ENCODE data around the gene FUS. TPM values are rescaled to one million over a fixed set of nuclear protein-coding genes. Genes with fewer than 3 reads are reported as not detected.

FUS gene
- polyA plus RNA-seq (88.0 to 210 TPM (median 199 TPM) in 3 replicates), polyA minus RNA-seq (44.0 to 226 TPM (median 102 TPM) in 3 replicates)
- polyA plus RNA-seq (2011; ENCODE audit: low read depth), result 138 TPM
- polyA plus RNA-seq (2011; cell fraction: cytosol; rRNA removed), result 50.2 and 69.9 TPM in 2 replicates
- 170 and 201 TPM in 2 replicates for polyA plus RNA-seq (2011; cell fraction: nucleus; rRNA removed)
- 196 and 474 TPM in 2 replicates for polyA plus RNA-seq (2012; ENCODE audit: low replicate concordance)
- 112 TPM for polyA minus RNA-seq (2011; cell fraction: cytosol; rRNA and poly(A)+ RNA removed)
- polyA minus RNA-seq (2011; cell fraction: nucleus; rRNA and poly(A)+ RNA removed), result 53.8 and 89.2 TPM in 2 replicates

- peaks cover 30% of the 10 kb centered on the region for H4K20me1 ChIP-seq (ENCODE audit: control insufficient read depth, extremely low read depth, insufficient read depth, low read length)
- H3K9me3 ChIP-seq (ENCODE audit: control insufficient read depth, low read depth, low read length), result no peaks in the 10 kb centered on the region
- H3K27me3 ChIP-seq (ENCODE audit: control insufficient read depth, extremely low read depth, insufficient read depth, low read length), result no peaks in the 10 kb centered on the region
- peak within 1 kb of the TSS; percentile 91 to 93 (median 92) for H3K4me3 ChIP-seq (ENCODE audit: control insufficient read depth in 2 of 3, extremely low read depth in 1 of 3, insufficient read depth in 2 of 3, low read depth in 1 of 3, low read length in 3 of 3)
- FAIRE-seq (no peak), DNase-seq (ENCODE audit: low read depth, low spot score) (peak; percentile 79)
- H3K27ac ChIP-seq (ENCODE audit: control insufficient read depth, insufficient read depth, low read length), result peak within 1 kb of the TSS; percentile 98
- peaks cover 23% of the 10 kb centered on the region for H3K4me1 ChIP-seq (ENCODE audit: control insufficient read depth, extremely low read depth, insufficient read depth, low read length)
- peak within 1 kb of the TSS; percentile 100 for H2AFZ ChIP-seq (ENCODE audit: control insufficient read depth, low read length)
- peak within 1 kb of the TSS; percentile 98 for H3K4me2 ChIP-seq (ENCODE audit: control insufficient read depth, extremely low read depth, insufficient read depth, low read depth, low read length)
- peak within 1 kb of the TSS; percentile 96 for H3K9ac ChIP-seq (ENCODE audit: control insufficient read depth, extremely low read depth, insufficient read depth, low read length)
- dilution Hi-C loops (cut with MboI; ENCODE audit: extremely low pct_ligation_motif_present, low sequenced_read_pairs), result no loop called here
- peaks cover 6% of the 10 kb centered on the region for H3K9me1 ChIP-seq (ENCODE audit: control insufficient read depth, extremely low read depth, insufficient read depth, low read length)
- peaks cover 47% of the 10 kb centered on the region for H3K79me2 ChIP-seq (ENCODE audit: control insufficient read depth, insufficient read depth, low read length)
- peaks cover 14 to 31% of the 10 kb centered on the region in 2 experiments for H3K36me3 ChIP-seq (ENCODE audit: control insufficient read depth in 2 of 2, extremely low read depth in 1 of 2, insufficient read depth in 2 of 2, low read length in 2 of 2)
- no peak for TF ChIP-seq CTCF (optimal IDR thresholded peaks at IDR 0.05 in 1 of 3, IDR thresholded peaks at IDR 0.05 in 1 of 3, conservative IDR thresholded peaks at IDR 0.05 in 1 of 3; ENCODE audit: extremely low read depth in 1 of 3, insufficient read depth in 2 of 3, low read length in 3 of 3)
- no peak for TF ChIP-seq EZH2 (IDR thresholded peaks at IDR 0.05; ENCODE audit: low read length)
These were observed at the start of gene FUS for GRCh38 chr16:31179747-31180459. Gene FUS, plus strand, starts transcription at chr16:31180139. Its CDS starts 76 bp downstream, at chr16:31180215.

GRCh38 chr16:31130336-31130891 lies 49.5 kb upstream of the FUS start:
- DNase-seq (ENCODE audit: low read depth, low spot score), result no peak
- H4K20me1 ChIP-seq (ENCODE audit: control insufficient read depth, extremely low read depth, insufficient read depth, low read length), result peaks cover 3% of the 10 kb centered on the region
- dilution Hi-C loops (cut with MboI; ENCODE audit: extremely low pct_ligation_motif_present, low sequenced_read_pairs), result no loop called here
- H3K9me3 ChIP-seq (ENCODE audit: control insufficient read depth, low read depth, low read length), result no peaks in the 10 kb centered on the region
- no peak overlapping the region for H3K4me3 ChIP-seq (ENCODE audit: control insufficient read depth in 2 of 3, extremely low read depth in 1 of 3, insufficient read depth in 2 of 3, low read depth in 1 of 3, low read length in 3 of 3)
- H3K27ac ChIP-seq (ENCODE audit: control insufficient read depth, insufficient read depth, low read length), result peak overlapping the region; percentile 43
- H2AFZ ChIP-seq (ENCODE audit: control insufficient read depth, low read length), result no peak overlapping the region
- FAIRE-seq, result no peak
- H3K9ac ChIP-seq (ENCODE audit: control insufficient read depth, extremely low read depth, insufficient read depth, low read length), result peak overlapping the region; percentile 33
- peaks cover 12 to 35% of the 10 kb centered on the region in 2 experiments for H3K36me3 ChIP-seq (ENCODE audit: control insufficient read depth in 2 of 2, extremely low read depth in 1 of 2, insufficient read depth in 2 of 2, low read length in 2 of 2)
- TF ChIP-seq EZH2 (IDR thresholded peaks at IDR 0.05; ENCODE audit: low read length), result no peak
- no peak for TF ChIP-seq CTCF (optimal IDR thresholded peaks at IDR 0.05 in 1 of 3, IDR thresholded peaks at IDR 0.05 in 1 of 3, conservative IDR thresholded peaks at IDR 0.05 in 1 of 3; ENCODE audit: extremely low read depth in 1 of 3, insufficient read depth in 2 of 3, low read length in 3 of 3)
- H3K79me2 ChIP-seq (ENCODE audit: control insufficient read depth, insufficient read depth, low read length), result peaks cover 29% of the 10 kb centered on the region
- peaks cover 44% of the 10 kb centered on the region for H3K4me1 ChIP-seq (ENCODE audit: control insufficient read depth, extremely low read depth, insufficient read depth, low read length)
- no peak overlapping the region for H3K4me2 ChIP-seq (ENCODE audit: control insufficient read depth, extremely low read depth, insufficient read depth, low read depth, low read length)
- no peaks in the 10 kb centered on the region for H3K27me3 ChIP-seq (ENCODE audit: control insufficient read depth, extremely low read depth, insufficient read depth, low read length)
- peaks cover 7% of the 10 kb centered on the region for H3K9me1 ChIP-seq (ENCODE audit: control insufficient read depth, extremely low read depth, insufficient read depth, low read length)
